ENCODE data around the gene ZFAND2B. TPM values are rescaled to one million over a fixed set of nuclear protein-coding genes. Genes with fewer than 3 reads are reported as not detected.
A peak's percentile ranks its signal among the peaks of the same experiment; 100 is the strongest.

The ZFAND2B gene
- total RNA-seq, 1 experiment from 2014 or later: 16.4 TPM

- no peak overlapping the region for H2BK12ac ChIP-seq (ENCODE audit: insufficient read length, low read depth, low read length)
- no peak overlapping the region for H3K18ac ChIP-seq (ENCODE audit: insufficient read length, low read depth, low read length)
- no peak overlapping the region for H3K4me2 ChIP-seq (ENCODE audit: insufficient read depth, insufficient read length, low read length)
- H2AFZ ChIP-seq (ENCODE audit: low read length): no peak overlapping the region
- H2BK20ac ChIP-seq (ENCODE audit: low read depth, low read length, poor library complexity, severe bottlenecking): no peak overlapping the region
- no peak overlapping the region for H4K91ac ChIP-seq (ENCODE audit: insufficient read length, low read depth, low read length)
- no CpG with 5 or more reads among the region's 10 CpGs for WGBS (ENCODE audit: extremely low coverage, insufficient read length, low lambda C conversion rate)
- no peak overlapping the region for H2AK5ac ChIP-seq (ENCODE audit: insufficient read length, low read length)
- no peak overlapping the region for H4K8ac ChIP-seq (replicated peaks; ENCODE audit: insufficient read length, low read depth, low read length)
- no peak overlapping the region for H3K14ac ChIP-seq (ENCODE audit: insufficient read depth, low read length)
- H3T11ph ChIP-seq (ENCODE audit: low read length): no peak overlapping the region
- no peaks in the 10 kb centered on the region for H3K79me2 ChIP-seq (ENCODE audit: insufficient read depth, low read length)
- H4K5ac ChIP-seq (ENCODE audit: insufficient read length, low read depth, low read length): no peak overlapping the region
- Mint-ChIP-seq H3K9me3 (no peaks in the 10 kb centered on the region), H3K4me3 (no peak overlapping the region), H3K36me3 (ENCODE audit: insufficient read depth in 1 of 3, low read depth in 3 of 3) (peaks cover 15 to 67% (median 60%) of the 10 kb centered on the region in 3 experiments), H3K27ac (peak overlapping the region in 1 of 3 experiments; percentile 25; a peak in 1 of 7 replicates), H3K27me3 (ENCODE audit: low read depth) (no peaks in the 10 kb centered on the region; the same call in 1 of the 2 replicates), H3K4me1 (peaks cover 11 to 17% of the 10 kb centered on the region in 2 experiments)
- DNase-seq: no peak
- H3K4me1 ChIP-seq (ENCODE audit: insufficient read depth, low read length): no peaks in the 10 kb centered on the region
- H3K56ac ChIP-seq (ENCODE audit: insufficient read length, low read depth, low read length): no peak overlapping the region
- no peak overlapping the region for H3K4ac ChIP-seq (ENCODE audit: low read depth, low read length)
- H3K23ac ChIP-seq (ENCODE audit: insufficient read length, low read depth, low read length): no peak overlapping the region
- no peaks in the 10 kb centered on the region for H3K27me3 ChIP-seq (ENCODE audit: insufficient read depth, low read length)
- H2BK5ac ChIP-seq (ENCODE audit: insufficient read length, low read length): no peak overlapping the region
- H3K79me1 ChIP-seq (ENCODE audit: insufficient read depth, low read depth, low read length, poor library complexity, severe bottlenecking): no peaks in the 10 kb centered on the region
- no peak overlapping the region for H2BK120ac ChIP-seq (ENCODE audit: low read depth, low read length, poor library complexity, severe bottlenecking)
- no peak overlapping the region for H3K27ac ChIP-seq (ENCODE audit: insufficient read length, low read depth, low read length)
- TF ChIP-seq CTCF (conservative IDR thresholded peaks at IDR 0.05): no peak
- H3K9ac ChIP-seq (ENCODE audit: extremely low read depth, insufficient read length, low read length): no peak overlapping the region
- H4K20me1 ChIP-seq (ENCODE audit: control insufficient read depth, insufficient read depth, insufficient read length): no peaks in the 10 kb centered on the region
- H2BK15ac ChIP-seq (ENCODE audit: low read depth, low read length): no peak overlapping the region
- peaks cover 7% of the 10 kb centered on the region for H3K23me2 ChIP-seq (ENCODE audit: insufficient read length, low read depth, low read length, poor library complexity, severe bottlenecking)
- H3K9me3 ChIP-seq (ENCODE audit: control insufficient read depth, low read depth, low read length): no peaks in the 10 kb centered on the region
Observed at GRCh38 chr2:219213486-219214071, 7.0 kb downstream of the ZFAND2B start.
